Peyer's patch (tissue), 4 donors: ENCODE measurements around the gene HBA2. TPM values are rescaled to one million over a fixed set of nuclear protein-coding genes. Genes with fewer than 3 reads are reported as not detected.
"Not testable (repeated sequence)": the region's sequence is repeated elsewhere in the genome, so short reads cannot be mapped to it uniquely, and the experiment has no call there.

ENCODE experiments used
- DNase-seq, 3 donors: peaks; one replicate each; pipeline ENCODE4 v3.0.0-alpha.2; 2017 to 2019
- H3K27ac ChIP-seq, 4 donors: fragments of 200-600 bp; sonication (generic); one replicate each; pipeline ENCODE4 v1.5.1; 2016 to 2019
- H3K27me3 ChIP-seq, 2 donors: fragments of 200-600 bp; sonication (generic); one replicate each; pipeline ENCODE4 v1.5.1; 2019
- H3K36me3 ChIP-seq, 3 donors: fragments of 200-600 bp; sonication (generic); one replicate each; pipeline ENCODE4 v1.5.1; 2016 to 2019
- H3K4me1 ChIP-seq, 4 donors: fragments of 200-600 bp; sonication (generic); one replicate each; pipeline ENCODE4 v1.5.1; 2016 to 2019
- H3K4me3 ChIP-seq, 4 donors: fragments of 200-600 bp; sonication (generic); 1 replicate in 3 of 4; 2 replicates in 1 of 4; pipeline ENCODE4 v1.5.1; 2016 to 2019; ENCODE audit warnings: mild to moderate bottlenecking in 1 of 4
- H3K9me3 ChIP-seq, 4 donors: fragments of 200-600 bp; sonication (generic); one replicate each; pipeline ENCODE4 v1.5.1; 2016 to 2019; ENCODE audit warnings: mild to moderate bottlenecking in 1 of 4
- CTCF ChIP-seq, 6 experiments: fragments of 450-650 bp in 4 of 6; fragments of 200-600 bp in 2 of 6; sonication (generic) in 1 of 6; IDR thresholded peaks; one replicate each; pipeline ENCODE4 v1.5.1; 2017 to 2019; ENCODE audit warnings: antibody characterized with exemption in 6 of 6, mild to moderate bottlenecking in 3 of 6, moderate library complexity in 1 of 6
- POLR2A ChIP-seq, 2 donors: fragments of 450-650 bp; IDR thresholded peaks; one replicate each; pipeline ENCODE4 v1.5.1; 2017; ENCODE audit warnings: antibody characterized with exemption in 2 of 2, mild to moderate bottlenecking in 2 of 2, moderate library complexity in 2 of 2
- total RNA-seq, 4 donors: library from RNA; depleted of rRNA; stranded (reverse); fragments of >200 nt; gene quantifications; one replicate each; pipeline ENCODE4 v1.1.0, GENCODE V29; 2016

Gene HBA2
- total RNA-seq, 4 donors from 2014 or later = 9.1 TPM; not detected in 3

GRCh38 chr16:166375-167121 lies 6.1 kb upstream of the HBA2 start:
- peaks cover 0 to 47% of the 10 kb centered on the region in 2 donors for H3K27me3 ChIP-seq
- H3K27ac ChIP-seq = no peak overlapping the region
- no peaks in the 10 kb centered on the region for H3K36me3 ChIP-seq
- H3K4me3 ChIP-seq = no peak overlapping the region
- H3K4me1 ChIP-seq = peaks cover 0 to 18% (median 8%) of the 10 kb centered on the region in 4 donors
- no peak for DNase-seq
- H3K9me3 ChIP-seq = no peaks in the 10 kb centered on the region
- no peak for TF ChIP-seq CTCF (IDR thresholded peaks at IDR 0.05)
- no peak for TF ChIP-seq POLR2A (IDR thresholded peaks at IDR 0.05)

DNA sequence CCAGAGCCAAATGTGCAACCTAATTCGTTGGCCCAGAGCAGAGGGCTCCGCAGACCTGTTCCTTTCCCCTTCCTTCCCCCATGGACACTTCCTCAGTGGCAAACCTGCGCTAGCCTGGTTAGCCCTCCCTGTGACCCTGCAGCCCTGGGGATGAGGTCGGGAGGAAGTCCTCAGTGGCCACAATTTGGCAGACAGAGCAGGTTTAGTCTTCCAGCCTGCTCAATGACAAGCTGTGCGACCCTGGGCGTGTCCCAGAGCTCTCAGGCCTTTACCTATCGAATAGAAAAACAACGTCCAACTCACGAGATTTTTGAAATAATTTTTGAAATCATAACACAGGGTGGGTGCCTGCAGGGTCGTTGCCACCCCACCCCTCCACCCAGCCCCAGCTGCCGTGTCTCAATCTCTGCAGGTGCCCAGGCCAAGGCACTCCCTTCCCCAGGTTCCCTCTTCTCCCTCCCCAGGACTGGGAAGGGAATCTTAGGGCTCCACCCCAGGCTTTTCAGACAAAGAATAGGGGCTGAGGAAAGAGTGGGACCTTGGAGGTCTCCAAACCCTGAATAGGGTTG lies 5.5 kb upstream of the HBA2 start:
- Histone ChIP-seq H3K4me1 (peaks cover 0 to 18% (median 8%) of the 10 kb centered on the region in 4 donors), H3K27ac (no peak overlapping the region), H3K27me3 (peaks cover 0 to 49% of the 10 kb centered on the region in 2 donors), H3K9me3 (no peaks in the 10 kb centered on the region), H3K36me3 (no peaks in the 10 kb centered on the region), H3K4me3 (no peak overlapping the region)
- no peak for DNase-seq
- TF ChIP-seq POLR2A (IDR thresholded peaks at IDR 0.05) (no peak), CTCF (IDR thresholded peaks at IDR 0.05) (no peak)

DNA sequence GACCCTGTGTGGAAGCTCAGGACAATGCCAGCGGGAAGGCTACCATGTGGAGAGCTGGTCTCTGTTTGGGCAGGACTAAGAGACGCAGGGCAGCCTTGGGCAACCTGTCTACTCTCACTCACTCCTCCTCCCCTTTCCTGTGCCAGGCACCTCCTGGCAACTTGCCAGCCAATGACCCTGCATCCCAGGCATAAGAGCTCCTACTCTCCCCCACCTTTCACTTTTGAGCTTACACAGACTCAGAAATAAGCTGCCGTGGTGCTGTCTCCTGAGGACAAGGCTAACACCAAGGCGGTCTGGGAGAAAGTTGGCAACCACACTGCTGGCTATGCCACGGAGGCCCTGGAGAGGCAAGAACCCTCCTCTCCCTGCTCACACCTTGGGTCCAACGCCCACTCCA lies 4.3 kb upstream of the HBA2 start:
- Histone ChIP-seq H3K27me3 (peaks cover 0 to 49% of the 10 kb centered on the region in 2 donors), H3K4me3 (no peak overlapping the region), H3K27ac (no peak overlapping the region), H3K36me3 (no peaks in the 10 kb centered on the region), H3K4me1 (peaks cover 0 to 18% (median 8%) of the 10 kb centered on the region in 4 donors), H3K9me3 (no peaks in the 10 kb centered on the region)
- no peak for DNase-seq
- TF ChIP-seq POLR2A (IDR thresholded peaks at IDR 0.05) (no peak), CTCF (IDR thresholded peaks at IDR 0.05) (no peak)

- Histone ChIP-seq H3K36me3 (no peaks in the 10 kb centered on the region), H3K27me3 (peaks cover 0 to 49% of the 10 kb centered on the region in 2 donors), H3K4me1 (peaks cover 0 to 18% (median 8%) of the 10 kb centered on the region in 4 donors), H3K27ac (no peak overlapping the region), H3K9me3 (no peaks in the 10 kb centered on the region), H3K4me3 (no peak overlapping the region)
- TF ChIP-seq CTCF (IDR thresholded peaks at IDR 0.05) = no peak
- TF ChIP-seq POLR2A (IDR thresholded peaks at IDR 0.05) = no peak
- no peak for DNase-seq
These were observed 3.7 kb upstream of the HBA2 start for GRCh38 chr16:169014-169413.

GRCh38 chr16:170088-170507 lies 2.6 kb upstream of the HBA2 start:
- Histone ChIP-seq H3K4me1 (peaks cover 0 to 16% (median 7%) of the 10 kb centered on the region in 4 donors), H3K27me3 (peaks cover 0 to 49% of the 10 kb centered on the region in 2 donors)
- H3K4me3 ChIP-seq, H3K36me3 ChIP-seq, H3K27ac ChIP-seq, H3K9me3 ChIP-seq, DNase-seq: not testable (repeated sequence)

DNA sequence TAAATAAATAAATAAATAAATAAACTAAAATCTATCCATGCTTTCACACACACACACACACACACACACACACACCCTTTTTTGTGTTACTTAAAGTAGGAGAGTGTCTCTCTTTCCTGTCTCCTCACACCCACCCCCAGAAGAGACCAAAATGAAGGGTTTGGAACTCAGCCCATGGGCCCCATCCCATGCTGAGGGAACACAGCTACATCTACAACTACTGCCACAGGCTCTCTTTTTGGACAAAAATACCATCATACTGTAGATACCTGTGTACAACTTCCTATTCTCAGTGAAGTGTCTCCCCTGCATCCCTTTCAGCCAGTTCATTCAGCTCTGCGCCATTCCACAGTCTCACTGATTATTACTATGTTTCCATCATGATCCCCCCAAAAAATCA lies 1.9 kb upstream of the HBA2 start:
- no peak for TF ChIP-seq POLR2A (IDR thresholded peaks at IDR 0.05)
- no peak for TF ChIP-seq CTCF (IDR thresholded peaks at IDR 0.05)
- Histone ChIP-seq H3K4me3 (no peak overlapping the region), H3K27ac (no peak overlapping the region), H3K27me3 (peaks cover 0 to 47% of the 10 kb centered on the region in 2 donors), H3K9me3 (no peaks in the 10 kb centered on the region), H3K4me1 (peaks cover 0 to 9% (median 3%) of the 10 kb centered on the region in 4 donors), H3K36me3 (no peaks in the 10 kb centered on the region)
- DNase-seq = no peak

DNA sequence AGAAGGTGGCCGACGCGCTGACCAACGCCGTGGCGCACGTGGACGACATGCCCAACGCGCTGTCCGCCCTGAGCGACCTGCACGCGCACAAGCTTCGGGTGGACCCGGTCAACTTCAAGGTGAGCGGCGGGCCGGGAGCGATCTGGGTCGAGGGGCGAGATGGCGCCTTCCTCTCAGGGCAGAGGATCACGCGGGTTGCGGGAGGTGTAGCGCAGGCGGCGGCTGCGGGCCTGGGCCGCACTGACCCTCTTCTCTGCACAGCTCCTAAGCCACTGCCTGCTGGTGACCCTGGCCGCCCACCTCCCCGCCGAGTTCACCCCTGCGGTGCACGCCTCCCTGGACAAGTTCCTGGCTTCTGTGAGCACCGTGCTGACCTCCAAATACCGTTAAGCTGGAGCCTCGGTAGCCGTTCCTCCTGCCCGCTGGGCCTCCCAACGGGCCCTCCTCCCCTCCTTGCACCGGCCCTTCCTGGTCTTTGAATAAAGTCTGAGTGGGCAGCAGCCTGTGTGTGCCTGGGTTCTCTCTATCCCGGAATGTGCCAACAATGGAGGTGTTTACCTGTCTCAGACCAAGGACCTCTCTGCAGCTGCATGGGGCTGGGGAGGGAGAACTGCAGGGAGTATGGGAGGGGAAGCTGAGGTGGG lies 657 bp downstream of the HBA2 start:
- H3K36me3 ChIP-seq, H3K9me3 ChIP-seq, H3K4me1 ChIP-seq, H3K4me3 ChIP-seq, H3K27ac ChIP-seq, DNase-seq: not testable (repeated sequence)
- peaks cover 0 to 36% of the 10 kb centered on the region in 2 donors for H3K27me3 ChIP-seq

- DNase-seq, H3K4me1 ChIP-seq, H3K27ac ChIP-seq, H3K9me3 ChIP-seq, H3K36me3 ChIP-seq, H3K4me3 ChIP-seq: not testable (repeated sequence)
- H3K27me3 ChIP-seq = peaks cover 0 to 36% of the 10 kb centered on the region in 2 donors
These were observed 1.5 kb downstream of the HBA2 start for GRCh38 chr16:173928-174769.
